DMS53 treated with DMSO at 0.1 percent for 48 hours (cell line): ENCODE data around the gene PNPLA8.

Experiments used
- DNase-seq: peaks from one replicate; lab custom pipeline; 2025; ENCODE audit not compliant: unreplicated experiment; lab: John Stamatoyannopoulos, UW

The PNPLA8 gene

GRCh38 chr7:108448584-108449505 lies 77.1 kb downstream of the PNPLA8 start:
- DNase-seq, result no peak

- DNase-seq, result peak; percentile 99
Observed at GRCh38 chr7:108442039-108442568, 83.8 kb downstream of the PNPLA8 start.

GRCh38 chr7:108441392-108441955 lies 84.5 kb downstream of the PNPLA8 start:
- DNase-seq, result no peak

GRCh38 chr7:108440613-108441012 lies 85.3 kb downstream of the PNPLA8 start:
- no peak for DNase-seq

GRCh38 chr7:108436906-108437305 lies 89.0 kb downstream of the PNPLA8 start:
- DNase-seq, result no peak

GRCh38 chr7:108434010-108434409 lies 91.9 kb downstream of the PNPLA8 start:
- DNase-seq, result no peak

- no peak for DNase-seq
Observed at GRCh38 chr7:108431099-108431498, 94.8 kb downstream of the PNPLA8 start.

GRCh38 chr7:108430664-108431063 lies 95.3 kb downstream of the PNPLA8 start:
- no peak for DNase-seq

- no peak for DNase-seq
Observed at GRCh38 chr7:108427766-108428165, 98.2 kb downstream of the PNPLA8 start.

GRCh38 chr7:108425714-108426275 lies 100.1 kb downstream of the PNPLA8 start:
- DNase-seq, result no peak

- DNase-seq, result no peak
Observed at GRCh38 chr7:108424013-108424412, 101.9 kb downstream of the PNPLA8 start.

GRCh38 chr7:108423089-108423989 lies 102.6 kb downstream of the PNPLA8 start:
- no peak for DNase-seq

GRCh38 chr7:108421720-108422331 lies 104.1 kb downstream of the PNPLA8 start:
- no peak for DNase-seq
